Astrocyte (in vitro differentiated cells and primary cell): ENCODE results near the gene SELENOP. TPM values are rescaled to one million over a fixed set of nuclear protein-coding genes. Genes with fewer than 3 reads are reported as not detected.

ENCODE experiments used
- DNase-seq: peaks from one replicate; pipeline ENCODE4 v3.0.0-alpha.2; 2010; ENCODE audit warnings: low read depth
- FAIRE-seq: peaks from 2 replicates; lab custom pipeline; 2011; peaks lifted over from hg19 to GRCh38; lab: Jason Lieb, UNC
- H2AFZ ChIP-seq: 2 replicates; pipeline ENCODE4 v1.6.0; 2012; ENCODE audit warnings: low read depth, low read length, inconsistent platforms
- H3K27ac ChIP-seq: 2 replicates; pipeline ENCODE4 v1.5.1; 2011; ENCODE audit warnings: low read depth, low read length, inconsistent platforms
- H3K27me3 ChIP-seq: 2 replicates; pipeline ENCODE4 v1.6.0; 2011; ENCODE audit warnings: low read length, inconsistent platforms; ENCODE audit not compliant: insufficient read depth
- H3K36me3 ChIP-seq: 2 replicates; pipeline ENCODE4 v1.5.1; 2011; ENCODE audit warnings: low read length, inconsistent platforms; ENCODE audit not compliant: insufficient read depth
- H3K4me1 ChIP-seq: 2 replicates; pipeline ENCODE4 v1.5.1; 2011; ENCODE audit warnings: low read length, inconsistent platforms; ENCODE audit not compliant: insufficient read depth
- H3K4me2 ChIP-seq: 2 replicates; pipeline ENCODE4 v1.6.0; 2012; ENCODE audit warnings: low read length, inconsistent platforms
- H3K4me3 ChIP-seq: 2 replicates; pipeline ENCODE4 v1.5.1; 2011; ENCODE audit warnings: low read depth, mild to moderate bottlenecking, low read length, inconsistent platforms; ENCODE audit not compliant: insufficient read depth
- H3K79me2 ChIP-seq: 2 replicates; pipeline ENCODE4 v1.6.0; 2012; ENCODE audit warnings: mild to moderate bottlenecking, low read length, inconsistent platforms; ENCODE audit not compliant: insufficient read depth
- H3K9ac ChIP-seq: 2 replicates; pipeline ENCODE4 v1.6.0; 2012; ENCODE audit warnings: mild to moderate bottlenecking, low read length, inconsistent platforms
- H3K9me3 ChIP-seq: 2 replicates; pipeline ENCODE4 v1.5.1; 2012; ENCODE audit warnings: low read depth, mild to moderate bottlenecking, low read length, inconsistent platforms; ENCODE audit not compliant: insufficient read depth
- H4K20me1 ChIP-seq: 2 replicates; pipeline ENCODE4 v1.6.0; 2012; ENCODE audit warnings: low read length, inconsistent platforms; ENCODE audit not compliant: insufficient read depth
- H3K27ac Mint-ChIP-seq: one replicate; pipeline ENCODE4 v1.8.0; 2021; ENCODE audit warnings: mild to moderate bottlenecking, mixed read lengths; ENCODE audit not compliant: unreplicated experiment
- H3K27me3 Mint-ChIP-seq: one replicate; pipeline ENCODE4 v1.8.0; 2021; ENCODE audit warnings: low read depth, mixed read lengths; ENCODE audit not compliant: unreplicated experiment
- H3K36me3 Mint-ChIP-seq: one replicate; pipeline ENCODE4 v1.8.0; 2021; ENCODE audit warnings: low read depth, mixed read lengths; ENCODE audit not compliant: unreplicated experiment
- H3K4me1 Mint-ChIP-seq: one replicate; pipeline ENCODE4 v1.8.0; 2021; ENCODE audit warnings: low read depth, mixed read lengths; ENCODE audit not compliant: unreplicated experiment
- H3K4me3 Mint-ChIP-seq: one replicate; pipeline ENCODE4 v1.8.0; 2021; ENCODE audit warnings: mild to moderate bottlenecking, moderate library complexity, mixed read lengths; ENCODE audit not compliant: unreplicated experiment
- H3K9me3 Mint-ChIP-seq: one replicate; pipeline ENCODE4 v1.8.0; 2021; ENCODE audit warnings: mild to moderate bottlenecking, mixed read lengths; ENCODE audit not compliant: unreplicated experiment
- CTCF ChIP-seq: IDR thresholded peaks from 2 replicates; pipeline ENCODE4 v1.5.1; 2011; ENCODE audit warnings: low read depth, mild to moderate bottlenecking, inconsistent platforms, low read length, moderate library complexity; ENCODE audit not compliant: insufficient read depth
- EZH2 ChIP-seq: IDR thresholded peaks from 2 replicates; pipeline ENCODE4 v1.6.1; 2012; ENCODE audit warnings: mild to moderate bottlenecking, low read length, inconsistent platforms; ENCODE audit not compliant: insufficient read depth
- total RNA-seq: library from RNA; stranded (reverse); gene quantifications from 2 replicates; pipeline ENCODE4 v1.2.1, GENCODE V29; 2021

Gene SELENOP
- total RNA-seq, 1 donor from 2014 or later: 11.6 TPM

GRCh38 chr5:42787845-42788244 is 23.8 kb downstream of the SELENOP start:
- Histone ChIP-seq H2AFZ (no peak overlapping the region), H3K4me2 (no peak overlapping the region), H3K79me2 (no peaks in the 10 kb centered on the region), H3K27me3 (no peaks in the 10 kb centered on the region), H3K4me1 (no peaks in the 10 kb centered on the region), H3K9ac (no peak overlapping the region), H3K9me3 (peaks cover 2% of the 10 kb centered on the region), H3K27ac (no peak overlapping the region), H3K36me3 (no peaks in the 10 kb centered on the region), H3K4me3 (no peak overlapping the region), H4K20me1 (no peaks in the 10 kb centered on the region)
- TF ChIP-seq CTCF: no peak
- no peak for TF ChIP-seq EZH2
- no peaks in the 10 kb centered on the region for H3K4me1 Mint-ChIP-seq
- H3K27me3 Mint-ChIP-seq: no peaks in the 10 kb centered on the region
- DNase-seq (no peak), FAIRE-seq (no peak)
- H3K4me3 Mint-ChIP-seq: no peak overlapping the region
- no peak overlapping the region for H3K27ac Mint-ChIP-seq
- peaks cover 21% of the 10 kb centered on the region for H3K9me3 Mint-ChIP-seq
- H3K36me3 Mint-ChIP-seq: no peaks in the 10 kb centered on the region

GRCh38 chr5:42787073-42787472 is 24.6 kb downstream of the SELENOP start:
- Histone ChIP-seq H3K79me2 (no peaks in the 10 kb centered on the region), H3K27me3 (no peaks in the 10 kb centered on the region), H3K9me3 (peaks cover 2% of the 10 kb centered on the region), H3K36me3 (no peaks in the 10 kb centered on the region), H3K4me1 (no peaks in the 10 kb centered on the region), H3K4me3 (no peak overlapping the region), H2AFZ (no peak overlapping the region), H3K9ac (no peak overlapping the region), H4K20me1 (no peaks in the 10 kb centered on the region), H3K27ac (no peak overlapping the region), H3K4me2 (no peak overlapping the region)
- FAIRE-seq (no peak), DNase-seq (no peak)
- Mint-ChIP-seq H3K27me3 (no peaks in the 10 kb centered on the region), H3K27ac (no peak overlapping the region), H3K4me3 (no peak overlapping the region), H3K36me3 (no peaks in the 10 kb centered on the region), H3K4me1 (no peaks in the 10 kb centered on the region), H3K9me3 (peaks cover 21% of the 10 kb centered on the region)
- no peak for TF ChIP-seq CTCF
- TF ChIP-seq EZH2: no peak

GRCh38 chr5:42785756-42786155 is 25.9 kb downstream of the SELENOP start:
- H3K36me3 Mint-ChIP-seq: no peaks in the 10 kb centered on the region
- H3K36me3 ChIP-seq: no peaks in the 10 kb centered on the region
- H3K4me3 ChIP-seq: no peak overlapping the region
- H2AFZ ChIP-seq: no peak overlapping the region
- H3K9ac ChIP-seq: no peak overlapping the region
- peaks cover 21% of the 10 kb centered on the region for H3K9me3 Mint-ChIP-seq
- H3K4me1 Mint-ChIP-seq: no peaks in the 10 kb centered on the region
- H3K4me3 Mint-ChIP-seq: no peak overlapping the region
- H3K27me3 ChIP-seq: no peaks in the 10 kb centered on the region
- no peaks in the 10 kb centered on the region for H3K4me1 ChIP-seq
- DNase-seq (no peak), FAIRE-seq (no peak)
- H3K27ac ChIP-seq: no peak overlapping the region
- no peak overlapping the region for H3K4me2 ChIP-seq
- no peaks in the 10 kb centered on the region for H3K79me2 ChIP-seq
- H3K9me3 ChIP-seq: peaks cover 2% of the 10 kb centered on the region
- H4K20me1 ChIP-seq: no peaks in the 10 kb centered on the region
- TF ChIP-seq EZH2: no peak
- no peaks in the 10 kb centered on the region for H3K27me3 Mint-ChIP-seq
- H3K27ac Mint-ChIP-seq: no peak overlapping the region
